ENCODE measurements around the gene THBS3. TPM values are rescaled to one million over a fixed set of nuclear protein-coding genes. Genes with fewer than 3 reads are reported as not detected.

THBS3 gene
- 10 to 100 TPM; 11.3 to 24.9 (median 14.8) TPM for polyA plus RNA-seq
- long read RNA-seq, donor 1, result 0 reads
- long read RNA-seq, donor 2, result 0 reads
- long read RNA-seq, donor 3, result 0 reads
- long read RNA-seq, donor 4, result 0 reads
- long read RNA-seq, donor 5, partial matches to known transcripts, result 0 of 1 reads
- long read RNA-seq, donor 5, other reads (novel, unspliced or antisense), result 0 of 1 reads
- long read RNA-seq, donor 6, result 0 reads
- long read RNA-seq, donor 7, result 0 reads
- long read RNA-seq, donor 8, partial matches to known transcripts, result 0 of 2 reads
- long read RNA-seq, donor 8, other reads (novel, unspliced or antisense), result 0 of 2 reads
- long read RNA-seq, donor 9, partial matches to known transcripts, result 0 of 2 reads
- long read RNA-seq, donor 9, other reads (novel, unspliced or antisense), result 0 of 2 reads
- long read RNA-seq, donor 10, partial matches to known transcripts, result 0 of 4 reads
- long read RNA-seq, donor 10, other reads (novel, unspliced or antisense), result 0 of 4 reads

DNA sequence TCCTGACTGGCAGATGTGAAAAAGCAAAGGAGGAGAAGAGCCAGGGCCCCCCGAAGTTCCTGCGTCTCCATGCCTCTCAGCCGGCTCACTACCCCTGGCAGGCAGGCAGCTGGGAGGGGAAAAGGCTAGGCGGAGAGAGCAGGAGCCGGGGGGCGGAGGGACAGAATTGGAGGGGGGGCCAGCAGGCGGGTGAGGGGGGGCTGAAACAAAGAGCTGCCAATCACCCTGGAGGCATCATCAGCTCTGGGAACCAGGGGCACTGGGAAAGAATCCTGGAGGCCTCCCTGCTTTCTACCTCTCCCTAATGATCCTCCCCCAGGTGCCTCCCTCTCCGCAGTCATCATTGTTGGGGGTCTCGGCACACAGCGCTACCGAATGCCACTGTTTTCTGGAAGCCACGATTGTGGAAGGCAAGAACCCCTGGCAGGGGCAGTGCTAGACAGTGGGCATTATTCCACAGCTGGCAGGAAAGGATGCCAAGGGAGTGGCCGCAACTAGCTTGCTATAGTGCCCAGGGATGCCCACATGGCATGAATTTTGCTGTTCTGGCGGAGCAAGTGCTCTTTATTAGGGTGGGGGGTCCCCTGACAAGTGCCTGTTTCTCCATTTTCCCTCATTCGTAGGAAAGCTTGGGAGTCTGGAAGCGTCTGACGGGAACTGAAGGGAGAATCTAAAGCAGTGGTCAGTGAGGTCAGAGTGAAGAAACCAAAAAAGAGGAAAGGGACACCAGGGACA lies at the start of gene THBS3:
Gene THBS3, minus strand, starts transcription at position 92 of the 735 bp plus-strand sequence. Its CDS starts 21 bp downstream, at position 71.
- WGBS, 3 donors, result 27 to 43% (median 30%) methylated on average over 17 of the region's 17 CpGs
- FAIRE-seq, result no peak
- Histone ChIP-seq H3K27ac (ENCODE audit: low read depth in 1 of 3, low read length in 2 of 3) (peak within 1 kb of the TSS; percentile 84 to 100 (median 98)), H3K36me3 (ENCODE audit: control insufficient read depth in 3 of 3, insufficient read depth in 2 of 3, low read depth in 1 of 3, low read length in 3 of 3) (peaks cover 0 to 22% (median 0%) of the 10 kb centered on the region in 3 donors), H3K27me3 (ENCODE audit: control insufficient read depth in 3 of 3, insufficient read depth in 3 of 3, low read length in 3 of 3) (no peaks in the 10 kb centered on the region), H3K9me3 (ENCODE audit: control insufficient read depth in 2 of 2, insufficient read depth in 1 of 2, low read depth in 1 of 2, low read length in 1 of 2) (no peaks in the 10 kb centered on the region), H3K4me1 (ENCODE audit: control insufficient read depth in 3 of 3, insufficient read depth in 2 of 3, low read depth in 1 of 3, low read length in 2 of 3) (peaks cover 0 to 22% (median 8%) of the 10 kb centered on the region in 3 donors), H3K4me3 (ENCODE audit: low read depth in 1 of 3, low read length in 3 of 3) (peak within 1 kb of the TSS; percentile 62 to 86 (median 79))
- no peak for DNase-seq

- Histone ChIP-seq H3K4me1 (ENCODE audit: control insufficient read depth in 3 of 3, insufficient read depth in 2 of 3, low read depth in 1 of 3, low read length in 2 of 3) (peaks cover 0 to 24% (median 12%) of the 10 kb centered on the region in 3 donors), H3K4me3 (ENCODE audit: low read depth in 1 of 3, low read length in 3 of 3) (peak overlapping the region in 2 of 3 donors; percentile 71 to 74), H3K9me3 (ENCODE audit: control insufficient read depth in 2 of 2, insufficient read depth in 1 of 2, low read depth in 1 of 2, low read length in 1 of 2) (no peaks in the 10 kb centered on the region), H3K36me3 (ENCODE audit: control insufficient read depth in 3 of 3, insufficient read depth in 2 of 3, low read depth in 1 of 3, low read length in 3 of 3) (peaks cover 0 to 39% (median 7%) of the 10 kb centered on the region in 3 donors), H3K27ac (ENCODE audit: low read depth in 1 of 3, low read length in 2 of 3) (peak overlapping the region; percentile 95 to 99 (median 96)), H3K27me3 (ENCODE audit: control insufficient read depth in 3 of 3, insufficient read depth in 3 of 3, low read length in 3 of 3) (no peaks in the 10 kb centered on the region)
- no peak for DNase-seq
- 72 to 75% (median 73%) methylated on average over 18 to 20 of the region's 20 CpGs for WGBS, 3 donors
- no peak for FAIRE-seq
Measured at GRCh38 chr1:155256058-155256852, 48.6 kb upstream of the THBS3 start.

- peaks cover 0 to 20% (median 8%) of the 10 kb centered on the region in 3 donors for H3K4me1 ChIP-seq (ENCODE audit: control insufficient read depth in 3 of 3, insufficient read depth in 2 of 3, low read depth in 1 of 3, low read length in 2 of 3)
- H3K27ac ChIP-seq (ENCODE audit: low read depth in 1 of 3, low read length in 2 of 3), result peak within 1 kb of the TSS; percentile 95 to 99 (median 96)
- no peaks in the 10 kb centered on the region for H3K9me3 ChIP-seq (ENCODE audit: control insufficient read depth in 2 of 2, insufficient read depth in 1 of 2, low read depth in 1 of 2, low read length in 1 of 2)
- WGBS, 3 donors, result 0 to 3% (median 2%) methylated on average over 36 to 54 of the region's 54 CpGs
- FAIRE-seq (no peak), DNase-seq (peak; percentile 85 to 95)
- no peaks in the 10 kb centered on the region for H3K27me3 ChIP-seq (ENCODE audit: control insufficient read depth in 3 of 3, insufficient read depth in 3 of 3, low read length in 3 of 3)
- peak within 1 kb of the TSS; percentile 71 to 83 (median 74) for H3K4me3 ChIP-seq (ENCODE audit: low read depth in 1 of 3, low read length in 3 of 3)
- H3K36me3 ChIP-seq (ENCODE audit: control insufficient read depth in 3 of 3, insufficient read depth in 2 of 3, low read depth in 1 of 3, low read length in 3 of 3), result peaks cover 0 to 37% (median 7%) of the 10 kb centered on the region in 3 donors
Measured at GRCh38 chr1:155255243-155256007, 47.7 kb upstream of the THBS3 start, which contains the start of gene ENTREP3. ENTREP3 (minus strand) TSS chr1:155255483; CDS start chr1:155254877, 606 bp downstream.

- FAIRE-seq, result no peak
- peak overlapping the region; percentile 71 to 83 (median 74) for H3K4me3 ChIP-seq (ENCODE audit: low read depth in 1 of 3, low read length in 3 of 3)
- 3 to 9% (median 3%) methylated on average over 23 to 35 of the region's 35 CpGs for WGBS, 3 donors
- no peaks in the 10 kb centered on the region for H3K27me3 ChIP-seq (ENCODE audit: control insufficient read depth in 3 of 3, insufficient read depth in 3 of 3, low read length in 3 of 3)
- H3K27ac ChIP-seq (ENCODE audit: low read depth in 1 of 3, low read length in 2 of 3), result peak overlapping the region; percentile 95 to 99 (median 96)
- H3K9me3 ChIP-seq (ENCODE audit: control insufficient read depth in 2 of 2, insufficient read depth in 1 of 2, low read depth in 1 of 2, low read length in 1 of 2), result no peaks in the 10 kb centered on the region
- peaks cover 0 to 23% (median 8%) of the 10 kb centered on the region in 3 donors for H3K4me1 ChIP-seq (ENCODE audit: control insufficient read depth in 3 of 3, insufficient read depth in 2 of 3, low read depth in 1 of 3, low read length in 2 of 3)
- peaks cover 0 to 36% (median 7%) of the 10 kb centered on the region in 3 donors for H3K36me3 ChIP-seq (ENCODE audit: control insufficient read depth in 3 of 3, insufficient read depth in 2 of 3, low read depth in 1 of 3, low read length in 3 of 3)
- DNase-seq, result peak in 1 of 2 donors; percentile 38
Measured at GRCh38 chr1:155254714-155255242, 47.1 kb upstream of the THBS3 start.

DNA sequence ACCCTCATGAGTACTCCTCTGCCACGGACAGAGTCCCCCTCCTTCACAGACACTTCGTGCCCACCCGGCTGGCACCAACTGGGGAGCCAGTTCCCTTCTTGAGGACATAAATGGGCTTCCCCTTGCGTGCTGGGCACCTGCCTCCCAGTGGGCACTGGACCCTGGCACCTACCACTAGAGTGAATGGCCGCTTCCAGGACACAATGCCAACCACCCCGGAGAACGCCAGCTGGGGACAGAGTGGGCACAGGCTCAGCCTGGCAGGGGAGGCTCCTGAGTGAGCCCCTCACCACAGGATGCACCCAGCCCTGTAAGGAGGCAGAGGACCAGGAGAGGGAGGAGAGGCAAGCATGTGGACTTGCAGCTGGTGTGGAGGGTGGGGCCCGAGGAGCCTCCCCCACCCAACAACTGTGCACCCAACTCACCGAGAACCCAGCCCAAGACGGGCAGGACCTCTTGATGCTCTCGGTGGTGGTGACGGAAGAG lies 46.6 kb upstream of the THBS3 start:
- DNase-seq (no peak), FAIRE-seq (no peak)
- 38 to 47% (median 47%) methylated on average over 12 of the region's 12 CpGs for WGBS, 3 donors
- Histone ChIP-seq H3K27me3 (ENCODE audit: control insufficient read depth in 3 of 3, insufficient read depth in 3 of 3, low read length in 3 of 3) (no peaks in the 10 kb centered on the region), H3K36me3 (ENCODE audit: control insufficient read depth in 3 of 3, insufficient read depth in 2 of 3, low read depth in 1 of 3, low read length in 3 of 3) (peaks cover 0 to 34% (median 7%) of the 10 kb centered on the region in 3 donors), H3K4me1 (ENCODE audit: control insufficient read depth in 3 of 3, insufficient read depth in 2 of 3, low read depth in 1 of 3, low read length in 2 of 3) (peaks cover 0 to 23% (median 8%) of the 10 kb centered on the region in 3 donors), H3K9me3 (ENCODE audit: control insufficient read depth in 2 of 2, insufficient read depth in 1 of 2, low read depth in 1 of 2, low read length in 1 of 2) (no peaks in the 10 kb centered on the region), H3K4me3 (ENCODE audit: low read depth in 1 of 3, low read length in 3 of 3) (peak overlapping the region in 2 of 3 donors; percentile 71 to 74), H3K27ac (ENCODE audit: low read depth in 1 of 3, low read length in 2 of 3) (peak overlapping the region in 1 of 3 donors; percentile 99)

GRCh38 chr1:155253797-155254196 lies 46.1 kb upstream of the THBS3 start:
- Histone ChIP-seq H3K9me3 (ENCODE audit: control insufficient read depth in 2 of 2, insufficient read depth in 1 of 2, low read depth in 1 of 2, low read length in 1 of 2) (no peaks in the 10 kb centered on the region), H3K27ac (ENCODE audit: low read depth in 1 of 3, low read length in 2 of 3) (no peak overlapping the region), H3K36me3 (ENCODE audit: control insufficient read depth in 3 of 3, insufficient read depth in 2 of 3, low read depth in 1 of 3, low read length in 3 of 3) (peaks cover 0 to 33% (median 7%) of the 10 kb centered on the region in 3 donors), H3K4me1 (ENCODE audit: control insufficient read depth in 3 of 3, insufficient read depth in 2 of 3, low read depth in 1 of 3, low read length in 2 of 3) (peaks cover 0 to 23% (median 8%) of the 10 kb centered on the region in 3 donors), H3K4me3 (ENCODE audit: low read depth in 1 of 3, low read length in 3 of 3) (peak overlapping the region in 1 of 3 donors; percentile 71), H3K27me3 (ENCODE audit: control insufficient read depth in 3 of 3, insufficient read depth in 3 of 3, low read length in 3 of 3) (no peaks in the 10 kb centered on the region)
- WGBS, 3 donors, result 59 to 68% (median 65%) methylated on average over 5 of the region's 5 CpGs
- FAIRE-seq (no peak), DNase-seq (no peak)

GRCh38 chr1:155253208-155253607 lies 45.5 kb upstream of the THBS3 start:
- Histone ChIP-seq H3K9me3 (ENCODE audit: control insufficient read depth in 2 of 2, insufficient read depth in 1 of 2, low read depth in 1 of 2, low read length in 1 of 2) (no peaks in the 10 kb centered on the region), H3K27ac (ENCODE audit: low read depth in 1 of 3, low read length in 2 of 3) (no peak overlapping the region), H3K27me3 (ENCODE audit: control insufficient read depth in 3 of 3, insufficient read depth in 3 of 3, low read length in 3 of 3) (no peaks in the 10 kb centered on the region), H3K36me3 (ENCODE audit: control insufficient read depth in 3 of 3, insufficient read depth in 2 of 3, low read depth in 1 of 3, low read length in 3 of 3) (peaks cover 0 to 34% (median 3%) of the 10 kb centered on the region in 3 donors), H3K4me3 (ENCODE audit: low read depth in 1 of 3, low read length in 3 of 3) (no peak overlapping the region), H3K4me1 (ENCODE audit: control insufficient read depth in 3 of 3, insufficient read depth in 2 of 3, low read depth in 1 of 3, low read length in 2 of 3) (peaks cover 0 to 23% (median 8%) of the 10 kb centered on the region in 3 donors)
- 85 to 89% (median 87%) methylated on average over 5 of the region's 5 CpGs for WGBS, 3 donors
- FAIRE-seq, result no peak
- DNase-seq, result no peak
